Epidermal melanocyte (primary cell): ENCODE data around the gene RSU1.

Experiments
- DNase-seq: peaks from one replicate; pipeline ENCODE4 v3.0.0; 2011; ENCODE audit warnings: low spot score; ENCODE audit not compliant: insufficient read length

The RSU1 gene

DNA sequence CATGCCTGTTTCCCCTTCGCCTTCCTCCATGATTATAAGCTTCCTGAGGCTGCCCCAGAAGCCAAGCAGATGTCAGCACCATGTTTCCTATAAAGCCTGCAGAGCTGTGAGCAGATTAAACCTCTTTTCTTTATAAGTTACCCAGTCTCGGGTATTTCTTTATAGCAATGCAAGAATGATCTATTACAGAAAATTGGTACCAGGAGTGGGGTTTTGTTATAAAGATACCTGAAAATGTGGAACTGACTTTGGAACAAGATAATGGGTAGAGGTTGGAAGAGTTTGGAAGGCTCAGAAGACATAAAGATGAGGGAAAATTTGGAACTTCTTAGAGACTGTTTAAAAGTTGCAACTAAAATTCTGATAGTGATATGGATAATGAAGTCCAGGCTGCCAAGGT, 4.8 kb upstream of the RSU1 start:
- DNase-seq = no peak

- DNase-seq = no peak
These were observed 3.2 kb upstream of the RSU1 start for GRCh38 chr10:16820421-16820820.

- DNase-seq = no peak
These were observed 2.8 kb upstream of the RSU1 start for GRCh38 chr10:16820018-16820417.

DNA sequence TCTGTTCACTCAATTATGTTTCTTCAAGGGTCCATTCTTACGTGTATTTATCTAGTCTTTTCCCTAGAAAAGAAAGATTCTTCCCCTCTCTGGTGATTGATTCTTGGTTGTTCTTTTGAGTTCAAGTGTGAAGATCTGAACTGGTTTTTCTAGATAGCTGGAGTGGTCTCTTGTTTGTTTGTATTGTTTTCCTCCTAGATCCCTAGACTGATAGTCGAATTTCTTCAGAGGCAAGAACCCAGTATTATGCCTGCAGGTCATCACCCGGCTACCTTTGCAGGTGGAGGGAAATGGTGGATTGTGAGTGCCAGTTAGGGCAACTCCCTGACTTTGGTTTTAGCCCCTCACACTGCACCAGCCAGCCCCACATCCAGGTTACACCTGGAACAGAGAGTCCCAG, 2.2 kb upstream of the RSU1 start:
- DNase-seq = no peak

GRCh38 chr10:16819026-16819425, 1.8 kb upstream of the RSU1 start:
- no peak for DNase-seq

DNA sequence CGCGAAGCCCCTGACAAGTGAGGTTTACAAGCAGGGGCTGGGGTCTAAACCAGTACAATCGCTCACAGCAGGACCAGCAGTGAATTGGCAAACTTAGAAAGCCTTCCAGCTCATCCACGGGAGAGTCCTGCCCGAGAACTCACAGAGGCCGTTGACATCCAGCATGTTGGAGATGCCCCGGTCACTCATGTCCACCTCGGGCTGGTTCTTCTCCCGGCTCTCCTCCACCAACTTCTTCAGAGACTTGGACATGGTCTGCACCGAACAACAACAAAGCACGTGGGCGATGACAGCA, 447 bp downstream of the RSU1 start:
- DNase-seq = no peak

DNA sequence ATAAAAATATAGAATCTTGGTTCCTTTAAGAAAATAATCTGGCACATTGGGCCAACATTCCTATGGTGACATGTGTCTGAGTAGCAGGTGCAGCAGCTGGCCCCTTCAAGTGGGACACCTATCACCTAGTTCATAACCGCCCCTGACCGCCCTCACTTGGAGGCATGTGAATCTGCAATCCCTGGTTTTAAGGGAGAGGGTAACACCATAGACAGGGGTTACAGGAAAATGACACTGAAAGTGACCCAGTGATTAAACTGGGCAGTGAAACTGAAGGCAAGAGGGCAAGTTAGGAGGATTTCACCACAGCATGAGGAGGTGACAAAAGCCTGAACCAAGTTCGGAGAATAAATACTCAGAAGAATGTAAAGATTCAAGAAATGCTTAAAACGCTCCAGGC, 1.1 kb downstream of the RSU1 start:
- no peak for DNase-seq

GRCh38 chr10:16814012-16814411, 3.2 kb downstream of the RSU1 start:
- no peak for DNase-seq

GRCh38 chr10:16812676-16813075, 4.5 kb downstream of the RSU1 start:
- DNase-seq = no peak

- no peak for DNase-seq
These were observed 5.5 kb downstream of the RSU1 start for GRCh38 chr10:16811765-16812164.

- no peak for DNase-seq
These were observed 5.9 kb downstream of the RSU1 start for GRCh38 chr10:16811292-16811691.

GRCh38 chr10:16809074-16809718, 8.0 kb downstream of the RSU1 start:
- DNase-seq = no peak

GRCh38 chr10:16804123-16804522, 13.1 kb downstream of the RSU1 start:
- no peak for DNase-seq

DNA sequence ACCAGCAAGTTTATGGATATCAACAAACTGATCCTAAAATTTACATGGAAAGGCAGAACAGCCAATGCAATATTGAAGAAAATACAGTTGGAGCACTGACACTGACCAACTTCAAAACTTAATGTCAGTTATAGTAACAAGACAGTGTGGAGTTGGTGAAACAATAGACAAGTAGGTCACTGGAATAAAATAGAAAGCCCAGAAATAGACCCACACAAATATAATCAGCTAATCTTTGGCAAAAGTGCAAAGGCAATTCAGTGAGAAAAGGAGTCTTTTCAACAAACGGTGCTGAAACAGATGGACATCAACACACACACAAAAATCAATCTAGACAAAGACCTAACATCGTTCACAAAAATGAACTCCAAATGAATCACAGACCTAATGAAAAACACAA, 13.8 kb downstream of the RSU1 start:
- no peak for DNase-seq

DNA sequence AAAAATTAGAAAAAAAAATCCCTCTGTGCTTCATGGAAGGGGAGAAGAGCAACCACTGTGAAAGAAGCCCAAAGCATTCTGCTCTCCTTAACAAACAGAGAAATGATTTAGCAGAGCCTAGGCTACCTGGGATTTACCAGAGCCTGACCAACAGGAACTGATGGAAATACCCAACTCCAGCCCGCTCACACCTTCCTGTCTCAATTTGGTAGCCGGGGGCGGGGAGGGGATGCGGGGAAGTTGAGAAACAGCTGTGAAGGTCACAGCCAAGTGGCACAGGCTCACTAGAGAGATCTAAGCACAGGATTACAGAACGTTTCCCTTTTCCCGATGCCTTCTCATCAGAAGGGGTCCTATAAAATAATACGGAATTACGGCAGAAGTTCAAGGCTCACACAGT, 17.6 kb downstream of the RSU1 start:
- no peak for DNase-seq

GRCh38 chr10:16798571-16798970, 18.7 kb downstream of the RSU1 start:
- DNase-seq = no peak

DNA sequence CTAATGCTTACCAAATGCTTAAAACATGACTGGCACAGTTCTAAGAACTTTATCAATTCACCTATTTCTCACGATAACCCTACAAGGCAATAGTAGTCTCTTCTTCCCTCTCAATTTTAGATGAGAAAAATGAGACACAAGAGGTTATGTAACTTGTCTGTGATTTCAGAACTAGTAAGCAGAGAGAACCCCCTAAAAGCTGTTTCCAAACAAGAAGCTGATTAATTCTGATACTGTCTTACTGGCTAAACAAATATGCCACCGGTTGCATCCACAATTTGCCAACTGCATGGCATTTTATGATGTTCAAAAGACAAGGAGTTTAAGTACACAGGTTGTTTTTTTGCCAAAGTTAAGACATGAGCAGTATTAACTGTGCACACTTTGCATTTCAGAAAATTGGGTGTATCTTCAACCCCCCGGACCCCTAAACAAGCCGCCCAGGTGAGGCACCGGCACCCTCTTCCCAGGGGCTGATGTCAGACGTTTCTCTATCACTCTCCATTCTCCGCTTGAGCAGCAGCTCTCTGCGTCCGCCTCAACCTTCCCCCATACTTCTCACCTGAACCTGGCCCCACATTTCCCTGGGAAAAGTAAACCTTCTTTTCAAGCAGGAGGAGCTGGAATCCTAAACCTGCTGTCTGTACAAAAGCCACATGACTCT, 21.7 kb downstream of the RSU1 start:
- DNase-seq = no peak

- DNase-seq = no peak
These were observed 23.2 kb downstream of the RSU1 start for GRCh38 chr10:16794005-16794404.

DNA sequence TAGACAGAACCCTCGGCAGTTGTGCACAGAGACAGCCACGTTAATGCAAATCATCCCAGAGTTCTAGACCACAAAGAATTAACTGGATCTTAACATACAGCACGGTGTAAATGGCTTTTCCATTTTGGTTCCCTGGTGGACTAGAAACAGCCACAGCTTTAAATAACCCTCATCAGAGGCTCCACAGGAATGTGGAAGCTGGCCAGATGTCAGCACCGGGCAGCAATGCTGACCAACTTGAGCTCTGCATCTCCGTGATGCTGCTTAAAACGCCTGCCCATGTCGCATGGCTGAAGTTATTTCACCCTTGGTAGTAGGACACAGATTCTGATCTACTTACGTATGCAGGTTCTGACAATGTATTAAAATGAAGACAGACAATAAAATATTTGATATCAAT, 24.5 kb downstream of the RSU1 start:
- no peak for DNase-seq

DNA sequence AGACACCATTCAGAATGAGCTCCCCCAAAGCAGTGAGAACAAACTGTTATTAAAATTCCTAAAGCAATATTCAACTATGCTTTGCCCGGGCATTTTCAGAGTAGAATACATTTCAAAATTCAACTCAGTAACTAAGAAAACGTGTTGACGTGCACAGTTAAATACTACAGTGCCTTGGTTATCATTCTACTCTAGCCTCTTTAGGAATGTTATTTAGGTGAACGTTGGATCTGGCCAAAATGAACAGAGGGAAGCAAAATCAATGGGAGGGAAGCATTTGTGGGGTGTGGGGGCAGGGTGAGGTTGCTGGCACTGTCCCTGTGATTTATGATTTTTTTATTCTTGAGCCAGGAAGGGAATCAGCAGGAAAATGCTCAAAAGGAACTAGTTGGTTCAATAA, 27.5 kb downstream of the RSU1 start:
- DNase-seq = no peak

- DNase-seq = no peak
These were observed 28.0 kb downstream of the RSU1 start for GRCh38 chr10:16789261-16789660.

GRCh38 chr10:16788778-16789177, 28.4 kb downstream of the RSU1 start:
- no peak for DNase-seq

DNA sequence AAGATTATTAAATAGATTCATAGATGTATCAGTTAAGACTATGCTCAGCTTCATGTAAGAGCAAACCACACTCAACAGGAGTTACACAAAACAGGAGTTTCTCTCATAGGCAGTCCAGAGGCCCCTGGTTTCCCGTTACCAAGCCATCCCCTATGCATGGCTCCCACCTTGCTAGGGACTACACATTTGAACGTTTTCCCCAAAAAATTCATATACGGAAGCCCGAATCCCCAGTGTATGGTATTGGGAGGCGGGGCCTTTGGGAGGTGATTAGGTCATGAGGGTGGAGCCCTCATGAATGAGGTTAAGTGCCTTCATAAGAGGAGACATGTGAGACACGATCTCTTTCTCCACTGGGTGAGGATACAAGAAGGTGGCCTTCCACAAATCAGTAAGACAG, 29.1 kb downstream of the RSU1 start:
- no peak for DNase-seq

GRCh38 chr10:16787361-16787791, 29.8 kb downstream of the RSU1 start:
- DNase-seq = no peak
